Measurements from ENCODE around the gene KCNG2. TPM values are rescaled to one million over a fixed set of nuclear protein-coding genes. Genes with fewer than 3 reads are reported as not detected.

Gene KCNG2
- total and polyA plus RNA-seq, 2 of the 8 experiments (the other 6 are each of a cell fraction or from before 2014, with no cell fraction given): 0.19 to 0.74 TPM

DNA sequence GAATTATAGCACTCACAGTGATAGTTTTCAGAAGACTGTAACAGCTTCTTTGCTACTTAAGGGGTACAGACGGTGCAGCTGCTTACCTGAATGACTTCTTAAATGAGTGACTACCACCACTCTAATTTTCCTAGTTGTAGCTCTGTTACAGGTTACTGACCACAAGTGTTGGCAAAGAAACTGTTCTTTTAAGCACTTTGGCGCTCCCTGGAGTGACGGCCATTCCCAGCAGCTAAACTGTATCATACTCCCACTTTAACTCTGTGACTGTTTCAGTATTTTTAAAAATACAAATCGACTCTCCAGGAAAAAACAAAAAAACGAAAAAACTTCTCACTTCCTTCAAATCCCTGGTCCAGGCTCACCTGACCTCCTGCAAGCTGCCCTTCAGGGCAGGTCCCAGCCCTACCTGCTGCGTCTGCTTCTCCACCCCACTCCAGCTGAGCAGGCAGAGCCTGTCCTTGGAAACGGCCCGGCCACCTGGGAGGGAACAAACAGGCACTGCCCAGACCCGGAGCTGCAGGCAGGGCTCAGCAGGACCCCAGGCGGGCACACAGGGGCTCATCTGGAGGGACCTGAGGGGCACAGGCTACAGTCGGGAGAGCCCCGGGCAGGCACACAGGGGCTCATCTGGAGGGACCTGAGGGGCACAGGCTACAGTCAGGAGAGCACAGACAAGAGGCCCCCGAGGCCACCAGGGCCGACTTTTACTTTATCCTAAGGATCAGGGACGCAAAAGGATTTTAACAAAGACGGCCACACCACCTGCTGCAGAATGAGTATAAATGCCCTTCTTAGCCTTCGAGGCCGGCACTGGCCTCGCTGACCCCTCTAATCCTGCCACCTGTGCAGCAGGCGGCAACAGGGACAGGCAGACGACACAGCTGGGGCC, 129.2 kb downstream of the KCNG2 start:
- no peak overlapping the region for H3K27ac ChIP-seq (ENCODE audit: low read depth, low read length)
- no peak overlapping the region for H2BK15ac ChIP-seq (ENCODE audit: low read length)
- no peak overlapping the region for H2BK5ac ChIP-seq (ENCODE audit: low read depth, low read length)
- no peak overlapping the region for H4K8ac ChIP-seq (ENCODE audit: extremely low read depth, insufficient read depth, low read length)
- H2AK5ac ChIP-seq (ENCODE audit: low read depth, low read length): no peak overlapping the region
- no peak overlapping the region for H3K23ac ChIP-seq (ENCODE audit: insufficient read length)
- H3K4me2 ChIP-seq (ENCODE audit: insufficient read depth in 1 of 2, low read depth in 2 of 2, low read length in 2 of 2): no peak overlapping the region
- H4K20me1 ChIP-seq (replicated peaks in 1 of 2; ENCODE audit: control insufficient read depth in 1 of 2, insufficient read depth in 2 of 2, low read length in 2 of 2): peaks cover 0 to 5% of the 10 kb centered on the region in 2 experiments
- H3K4me3 ChIP-seq (ENCODE audit: extremely low read depth in 1 of 4, insufficient read depth in 2 of 4, low read depth in 3 of 4, low read length in 4 of 4): no peak overlapping the region
- peaks cover 3 to 14% of the 10 kb centered on the region in 2 experiments; a peak in 2 of 4 replicates for H3K9me3 ChIP-seq (ENCODE audit: insufficient read depth in 2 of 2, low read depth in 1 of 2, low read length in 1 of 2)
- H3K27me3 ChIP-seq (replicated peaks in 1 of 4; ENCODE audit: control insufficient read depth in 3 of 4, extremely low read depth in 1 of 4, insufficient read depth in 3 of 4, low read length in 3 of 4): no peaks in the 10 kb centered on the region
- no peaks in the 10 kb centered on the region; a peak in 1 of 8 replicates for H3K36me3 ChIP-seq (ENCODE audit: control insufficient read depth in 2 of 4, insufficient read depth in 4 of 4, low read length in 3 of 4)
- H2BK120ac ChIP-seq (replicated peaks; ENCODE audit: low read depth, low read length): no peak overlapping the region
- H2AFZ ChIP-seq (ENCODE audit: low read length): no peak overlapping the region
- TF ChIP-seq RAD21 (IDR thresholded peaks at IDR 0.05 in 1 of 2, conservative IDR thresholded peaks at IDR 0.05 in 1 of 2; ENCODE audit: low read depth in 2 of 2, low read length in 2 of 2): peak in 1 of 2 experiments; percentile 10; a peak in 1 of 4 replicates
- TF ChIP-seq RNF2 (IDR thresholded peaks at IDR 0.05; ENCODE audit: borderline replicate concordance, low read depth, low read length, missing control alignments, poor library complexity, severe bottlenecking): no peak
- TF ChIP-seq RBBP5 (IDR thresholded peaks at IDR 0.05; ENCODE audit: borderline replicate concordance, low read depth, low read length): no peak
- TF ChIP-seq, protein P1, sequence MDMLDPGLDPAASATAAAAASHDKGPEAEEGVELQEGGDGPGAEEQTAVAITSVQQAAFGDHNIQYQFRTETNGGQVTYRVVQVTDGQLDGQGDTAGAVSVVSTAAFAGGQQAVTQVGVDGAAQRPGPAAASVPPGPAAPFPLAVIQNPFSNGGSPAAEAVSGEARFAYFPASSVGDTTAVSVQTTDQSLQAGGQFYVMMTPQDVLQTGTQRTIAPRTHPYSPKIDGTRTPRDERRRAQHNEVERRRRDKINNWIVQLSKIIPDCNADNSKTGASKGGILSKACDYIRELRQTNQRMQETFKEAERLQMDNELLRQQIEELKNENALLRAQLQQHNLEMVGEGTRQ (IDR thresholded peaks at IDR 0.05; ENCODE audit: low read length): no peak
- TF ChIP-seq CHD2 (IDR thresholded peaks at IDR 0.05; ENCODE audit: low read length): no peak
- no peak for TF ChIP-seq TBP (IDR thresholded peaks at IDR 0.05; ENCODE audit: low read depth, low read length)
- H3K14ac ChIP-seq (ENCODE audit: insufficient read length): no peak overlapping the region
- H3K23me2 ChIP-seq (ENCODE audit: low read depth, low read length): 0 out of 2 replicates have a peak, but pooled peaks cover 2% of the 10 kb centered on the region
- ChIA-PET POLR2A (ENCODE audit: partially characterized antibody) (interaction anchor here (0.6 kb wide), 1 partner anchor 62 kb away, joined by 3 read pairs; no protein-coding TSS in a partner anchor), CTCF (ENCODE audit: partially characterized antibody) (interaction anchor here (0.6 to 1.3 kb wide), 4 partner anchors 52 to 327 kb away, joined by 3 to 4 read pairs (median 4); no protein-coding TSS in a partner anchor)
- no peak overlapping the region for H4K5ac ChIP-seq (ENCODE audit: insufficient read length, low read depth, low read length)
- 78% methylated on average over 20 of the region's 21 CpGs; no CpG with 5 or more reads in 1 of the 2 experiments for WGBS, 2 experiments (ENCODE audit: extremely low coverage in 1 of 2, insufficient coverage in 1 of 2, insufficient read length in 1 of 2, insufficient replicate concordance in 2 of 2, low coverage in 1 of 2, low lambda C conversion rate in 2 of 2, missing lambda C conversion rate in 1 of 2)
- H3K4me1 ChIP-seq (replicated peaks in 1 of 4; ENCODE audit: control insufficient read depth in 3 of 4, insufficient read depth in 4 of 4, low read length in 3 of 4): no peaks in the 10 kb centered on the region; a peak in 2 of 7 replicates
- H3K79me2 ChIP-seq (ENCODE audit: control insufficient read depth in 1 of 2, insufficient read depth in 2 of 2, low read length in 2 of 2): peaks cover 0 to 3% of the 10 kb centered on the region in 2 experiments; a peak in 2 of 4 replicates
- H3K9ac ChIP-seq (replicated peaks in 1 of 4; ENCODE audit: extremely low read depth in 1 of 4, low read depth in 3 of 4, low read length in 3 of 4): no peak overlapping the region
- no peaks in the 10 kb centered on the region; the same call in 1 of the 2 replicates for H3K79me1 ChIP-seq (ENCODE audit: low read depth, low read length)
- H4K91ac ChIP-seq (replicated peaks; ENCODE audit: insufficient read length, low read length): no peak overlapping the region
- no peak overlapping the region for H3K56ac ChIP-seq (replicated peaks; ENCODE audit: insufficient read length, low read depth, low read length)
- H3K18ac ChIP-seq (ENCODE audit: extremely low read depth, low read length): no peak overlapping the region
- no peak overlapping the region for H3K4ac ChIP-seq (replicated peaks; ENCODE audit: insufficient read length, low read depth, low read length)
- H2BK20ac ChIP-seq (ENCODE audit: low read length): no peak overlapping the region
- H2BK12ac ChIP-seq (ENCODE audit: low read depth, low read length): no peak overlapping the region
- DNase-seq (ENCODE audit: low read depth in 1 of 2, low spot score in 2 of 2) (peak in 1 of 2 experiments; percentile 46), FAIRE-seq (no peak)

All from H1 (cell line).